HS-27A (cell line): Measurements from ENCODE around the gene CHRNB4.

Source experiments
- DNase-seq: peaks from one replicate; pipeline ENCODE4 v3.0.0-alpha.2; 2012; ENCODE audit warnings: low read depth, missing footprints

CHRNB4 gene

GRCh38 chr15:78668987-78669386 lies 28.0 kb upstream of the CHRNB4 start:
- no peak for DNase-seq

- DNase-seq = no peak
These were observed 26.7 kb upstream of the CHRNB4 start for GRCh38 chr15:78667578-78668236.

- no peak for DNase-seq
These were observed 25.0 kb upstream of the CHRNB4 start for GRCh38 chr15:78666010-78666409.

GRCh38 chr15:78663703-78664102 lies 22.7 kb upstream of the CHRNB4 start:
- DNase-seq = no peak

- no peak for DNase-seq
These were observed 21.0 kb upstream of the CHRNB4 start for GRCh38 chr15:78662028-78662427.

- no peak for DNase-seq
These were observed 20.0 kb upstream of the CHRNB4 start for GRCh38 chr15:78661001-78661400.

- DNase-seq = no peak
These were observed 19.6 kb upstream of the CHRNB4 start for GRCh38 chr15:78660584-78660983.

- DNase-seq = no peak
These were observed 17.8 kb upstream of the CHRNB4 start for GRCh38 chr15:78658823-78659222.

- no peak for DNase-seq
These were observed 13.3 kb upstream of the CHRNB4 start for GRCh38 chr15:78654272-78654671.

- no peak for DNase-seq
These were observed 11.1 kb upstream of the CHRNB4 start for GRCh38 chr15:78651930-78652615.

- no peak for DNase-seq
These were observed 10.0 kb upstream of the CHRNB4 start for GRCh38 chr15:78651007-78651406.

GRCh38 chr15:78650022-78650421 lies 9.0 kb upstream of the CHRNB4 start:
- DNase-seq = no peak

GRCh38 chr15:78645009-78645408 lies 4.0 kb upstream of the CHRNB4 start:
- no peak for DNase-seq

GRCh38 chr15:78642331-78642730 lies 1.3 kb upstream of the CHRNB4 start:
- no peak for DNase-seq

GRCh38 chr15:78641749-78642275 lies 802 bp upstream of the CHRNB4 start:
- no peak for DNase-seq

- DNase-seq = no peak
These were observed 396 bp downstream of the CHRNB4 start for GRCh38 chr15:78640527-78641101.

- no peak for DNase-seq
These were observed 2.2 kb downstream of the CHRNB4 start for GRCh38 chr15:78638658-78639314.

GRCh38 chr15:78637776-78638435 lies 3.1 kb downstream of the CHRNB4 start:
- DNase-seq = no peak

- DNase-seq = no peak
These were observed 4.6 kb downstream of the CHRNB4 start for GRCh38 chr15:78636378-78636859.

- no peak for DNase-seq
These were observed 5.7 kb downstream of the CHRNB4 start for GRCh38 chr15:78635346-78635745.

GRCh38 chr15:78634210-78635145 lies 6.5 kb downstream of the CHRNB4 start:
- no peak for DNase-seq
